Caco-2 (cell line): ENCODE results near the gene UBE2N. TPM values are rescaled to one million over a fixed set of nuclear protein-coding genes. Genes with fewer than 3 reads are reported as not detected.
"Not testable (repeated sequence)": the region's sequence is repeated elsewhere in the genome, so short reads cannot be mapped to it uniquely, and the experiment has no call there.

Experiments
- BruUV-seq: library from RNA; stranded (reverse); fragments of 400-500 nt; replicated peaks from 2 replicates; lab custom pipeline; 2021; lab: Mats Ljungman, UMichigan
- CTCF ChIA-PET: fragments of 300-600 bp; sonication (Branson Sonifier 250); formaldehyde crosslinking; loops from one replicate; lab custom pipeline; 2022; ENCODE audit warnings: antibody characterized with exemption; lab: Charles Lee
- POLR2A ChIA-PET: fragments of 300-600 bp; sonication (Branson Sonifier 250); formaldehyde crosslinking; loops from one replicate; lab custom pipeline; 2022; ENCODE audit warnings: antibody characterized with exemption; lab: Charles Lee
- DNase-seq, 2 experiments: peaks; one replicate each; pipeline versions ENCODE4 v3.0.0 to v3.0.0-alpha.2; 2020 to 2022
- H3K27me3 ChIP-seq: replicated peaks from 2 replicates; pipeline ENCODE4 v1.6.0; 2011; ENCODE audit warnings: low read length; ENCODE audit not compliant: control insufficient read depth, insufficient read depth
- H3K36me3 ChIP-seq: 2 replicates; pipeline ENCODE4 v1.5.1; 2011; ENCODE audit warnings: low read length; ENCODE audit not compliant: control insufficient read depth, insufficient read depth
- H3K4me1 ChIP-seq: fragments of 250-450 bp; sonication (Bioruptor Pico); 2 replicates; pipeline ENCODE4 v1.5.1; 2020; ENCODE audit warnings: mild to moderate bottlenecking
- H3K4me3 ChIP-seq: 2 replicates; pipeline ENCODE4 v1.5.1; 2011; ENCODE audit warnings: low read depth, mild to moderate bottlenecking, control low read depth, low read length
- H3K9me3 ChIP-seq: fragments of 250-450 bp; sonication (Bioruptor Pico); 2 replicates; pipeline ENCODE4 v1.5.1; 2020; ENCODE audit warnings: mild to moderate bottlenecking, moderate library complexity
- H3K27ac Mint-ChIP-seq: one replicate; pipeline ENCODE4 v1.8.0; 2022; ENCODE audit warnings: mixed read lengths; ENCODE audit not compliant: unreplicated experiment
- H3K27me3 Mint-ChIP-seq: one replicate; pipeline ENCODE4 v1.8.0; 2022; ENCODE audit warnings: mixed read lengths; ENCODE audit not compliant: insufficient read depth, unreplicated experiment
- H3K36me3 Mint-ChIP-seq: one replicate; pipeline ENCODE4 v1.8.0; 2022; ENCODE audit warnings: mild to moderate bottlenecking, mixed read lengths; ENCODE audit not compliant: insufficient read depth, unreplicated experiment
- H3K4me1 Mint-ChIP-seq: one replicate; pipeline ENCODE4 v1.8.0; 2022; ENCODE audit warnings: low read depth, mixed read lengths; ENCODE audit not compliant: unreplicated experiment
- H3K4me3 Mint-ChIP-seq: one replicate; pipeline ENCODE4 v1.8.0; 2022; ENCODE audit warnings: mild to moderate bottlenecking, moderate library complexity, mixed read lengths; ENCODE audit not compliant: unreplicated experiment
- H3K9me3 Mint-ChIP-seq: one replicate; pipeline ENCODE4 v1.8.0; 2022; ENCODE audit warnings: mixed read lengths; ENCODE audit not compliant: unreplicated experiment
- CTCF ChIP-seq, 2 experiments: fragments of 200-600 bp in 1 of 2; IDR thresholded peaks; 1 replicate in 1 of 2; 2 replicates in 1 of 2; pipeline versions ENCODE4 v1.5.1 to v1.8.0; 2011 to 2022; ENCODE audit warnings: antibody characterized with exemption in 1 of 2, control low read depth in 1 of 2, inconsistent platforms in 1 of 2, low read depth in 1 of 2, low read length in 1 of 2, mild to moderate bottlenecking in 1 of 2, moderate library complexity in 1 of 2; ENCODE audit not compliant: insufficient read depth in 1 of 2, severe bottlenecking in 1 of 2, unreplicated experiment in 1 of 2
- intact Hi-C: fragments of 100-400 bp; cut with micrococcal nuclease; formaldehyde crosslinking; loops from one replicate; pipeline ENCODE4 v1.10.0; 2022; ENCODE audit not compliant: unreplicated experiment
- total RNA-seq: library from RNA; stranded (reverse); gene quantifications from 2 replicates; pipeline ENCODE4 v1.2.3, GENCODE V29; 2022

The UBE2N gene
- total RNA-seq, 1 experiment from 2014 or later: 153 TPM

GRCh38 chr12:93387780-93388179 is 54.0 kb downstream of the UBE2N start:
- H3K4me1 ChIP-seq: peaks cover 37% of the 10 kb centered on the region
- H3K9me3 Mint-ChIP-seq: no peaks in the 10 kb centered on the region
- no peaks in the 10 kb centered on the region for H3K27me3 Mint-ChIP-seq
- no TSS peak for BruUV-seq
- no peak overlapping the region for H3K4me3 ChIP-seq
- peaks cover 7% of the 10 kb centered on the region for H3K4me1 Mint-ChIP-seq
- peaks cover 92% of the 10 kb centered on the region for H3K36me3 Mint-ChIP-seq
- no peak for TF ChIP-seq CTCF (IDR thresholded peaks at IDR 0.05; ENCODE audit: insufficient read depth in 1 of 2, low read depth in 1 of 2, low read length in 1 of 2, severe bottlenecking in 1 of 2, unreplicated experiment in 1 of 2)
- intact Hi-C loops: no loop called here
- no peaks in the 10 kb centered on the region for H3K27me3 ChIP-seq
- no peaks in the 10 kb centered on the region; the same call in none of the 2 replicates for H3K36me3 ChIP-seq
- no peak overlapping the region for H3K4me3 Mint-ChIP-seq
- H3K27ac Mint-ChIP-seq: no peak overlapping the region
- ChIA-PET POLR2A (no interaction called here), CTCF (no interaction called here)
- no peak for DNase-seq
- H3K9me3 ChIP-seq: no peaks in the 10 kb centered on the region

GRCh38 chr12:93381976-93382437 is 59.7 kb downstream of the UBE2N start:
- Histone ChIP-seq H3K4me1 (peaks cover 28% of the 10 kb centered on the region), H3K4me3 (peak overlapping the region; percentile 83; the same call in 1 of the 2 replicates)
- DNase-seq, BruUV-seq, H3K9me3 Mint-ChIP-seq, H3K36me3 ChIP-seq, H3K9me3 ChIP-seq, H3K27ac Mint-ChIP-seq, H3K27me3 Mint-ChIP-seq, H3K27me3 ChIP-seq: not testable (repeated sequence)
- ChIA-PET POLR2A (interaction anchor here (1.5 kb wide), 1 partner anchor 362 kb away, joined by 3 read pairs; no protein-coding TSS in a partner anchor), CTCF (interaction anchor here (0.6 kb wide), 2 partner anchors 67 to 68 kb away, joined by 3 read pairs; no protein-coding TSS in a partner anchor)
- H3K36me3 Mint-ChIP-seq: peaks cover 90% of the 10 kb centered on the region
- intact Hi-C loops: loop anchor here (2.0 kb wide), 1 partner anchor 395 kb away; no protein-coding TSS in a partner anchor
- H3K4me3 Mint-ChIP-seq: peak overlapping the region; percentile 80
- peaks cover 18% of the 10 kb centered on the region for H3K4me1 Mint-ChIP-seq

- BruUV-seq: no TSS peak
- Mint-ChIP-seq H3K9me3 (no peaks in the 10 kb centered on the region), H3K4me1 (peaks cover 23% of the 10 kb centered on the region), H3K4me3 (peak overlapping the region; percentile 80), H3K36me3 (peaks cover 88% of the 10 kb centered on the region), H3K27me3 (no peaks in the 10 kb centered on the region), H3K27ac (peak overlapping the region; percentile 0)
- no peak for TF ChIP-seq CTCF (IDR thresholded peaks at IDR 0.05; ENCODE audit: insufficient read depth in 1 of 2, low read depth in 1 of 2, low read length in 1 of 2, severe bottlenecking in 1 of 2, unreplicated experiment in 1 of 2)
- H3K4me3 ChIP-seq: peak overlapping the region; percentile 83
- ChIA-PET POLR2A (interaction anchor here (0.9 to 1.5 kb wide), 2 partner anchors 66 to 361 kb away, joined by 3 to 5 read pairs; no protein-coding TSS in a partner anchor), CTCF (interaction anchor here (1.0 to 1.5 kb wide), 3 partner anchors 254 to 394 kb away, joined by 4 to 5 read pairs (median 4); no protein-coding TSS in a partner anchor)
- intact Hi-C loops: loop anchor here (2.0 kb wide), 1 partner anchor 395 kb away; no protein-coding TSS in a partner anchor
- no peaks in the 10 kb centered on the region for H3K9me3 ChIP-seq
- no peak for DNase-seq
- H3K4me1 ChIP-seq: peaks cover 28% of the 10 kb centered on the region
- H3K36me3 ChIP-seq: no peaks in the 10 kb centered on the region; the same call in 1 of the 2 replicates
- no peaks in the 10 kb centered on the region for H3K27me3 ChIP-seq
Observed at GRCh38 chr12:93381161-93381975, 60.4 kb downstream of the UBE2N start.
